HCT116 (cell line): ENCODE results near the gene ABCG8. TPM values are rescaled to one million over a fixed set of nuclear protein-coding genes. Genes with fewer than 3 reads are reported as not detected.

Experiments used
- ATAC-seq: fragments of 200-7000 bp; cut with Tn5 transposase; 2 replicates; pipeline ENCODE4 v1.9.1; 2020; ENCODE audit warnings: mild to moderate bottlenecking, moderate library complexity
- BruUV-seq: library from RNA; stranded (reverse); fragments of 400-500 nt; replicated peaks from 2 replicates; lab custom pipeline; 2021; lab: Mats Ljungman, UMichigan
- CTCF ChIA-PET: fragments of 300-600 bp; sonication (Branson Sonifier 250); formaldehyde crosslinking; loops from one replicate; lab custom pipeline; 2021; ENCODE audit warnings: antibody characterized with exemption; lab: Charles Lee
- POLR2A ChIA-PET: fragments of 300-600, 350-600 bp; sonication (Branson Sonifier 250); formaldehyde crosslinking; loops from one replicate; lab custom pipeline; 2021; ENCODE audit warnings: antibody characterized with exemption; lab: Charles Lee
- RAD21 ChIA-PET, 2 experiments: fragments of 300-600 bp; sonication (Branson Sonifier 250); formaldehyde crosslinking; loops; one replicate each; lab custom pipeline; 2023; ENCODE audit warnings: low total read pairs in 2 of 2; ENCODE audit not compliant: uncharacterized antibody in 2 of 2, unreplicated experiment in 2 of 2, low non-redundant PET in 1 of 2; lab: Charles Lee
- DNase-seq: peaks from one replicate; pipeline ENCODE4 v3.0.0-alpha.2; 2010; ENCODE audit warnings: low read depth, low spot score
- H2AFZ ChIP-seq: fragments of 200-600 bp; shearing (Covaris generic), sonication (generic); 2 replicates; pipeline ENCODE4 v1.6.1; 2017; ENCODE audit warnings: low read depth, mixed run types, mixed read lengths, antibody characterized with exemption, low read length; ENCODE audit not compliant: poor library complexity, severe bottlenecking
- H3K27ac ChIP-seq: 2 replicates; pipeline ENCODE4 v1.5.1; 2012; ENCODE audit warnings: low read depth, low read length
- H3K27me3 ChIP-seq: fragments of 200-600 bp; sonication (generic); 2 replicates; pipeline ENCODE4 v1.6.1; 2016; ENCODE audit warnings: mixed run types, low read length, mixed read lengths; ENCODE audit not compliant: insufficient read depth
- H3K36me3 ChIP-seq, 2 experiments: fragments of 200-500 bp in 1 of 2; fragments of 200-600 bp in 1 of 2; sonication (Bioruptor generic) in 1 of 2; sonication (generic) in 1 of 2; 2 replicates each; pipeline versions ENCODE4 v1.5.1 to v1.6.1; 2014 to 2016; ENCODE audit warnings: low read length in 2 of 2, inconsistent platforms in 1 of 2, mixed read lengths in 1 of 2, mixed run types in 1 of 2; ENCODE audit not compliant: insufficient read depth in 2 of 2, control insufficient read depth in 1 of 2
- H3K4me1 ChIP-seq, 2 experiments: fragments of 200-600 bp in 1 of 2; sonication (generic) in 1 of 2; 2 replicates each; pipeline versions ENCODE4 v1.5.1 to v1.6.1; 2012 to 2017; ENCODE audit warnings: low read length in 2 of 2, inconsistent platforms in 1 of 2, mild to moderate bottlenecking in 1 of 2, mixed read lengths in 1 of 2, mixed run types in 1 of 2, moderate library complexity in 1 of 2; ENCODE audit not compliant: insufficient read depth in 2 of 2, control insufficient read depth in 1 of 2
- H3K4me2 ChIP-seq: fragments of 200-600 bp; sonication (generic); 2 replicates; pipeline ENCODE4 v1.6.1; 2017; ENCODE audit warnings: mixed run types, low read length, mixed read lengths
- H3K4me3 ChIP-seq, 2 experiments: fragments of 200-600 bp in 1 of 2; sonication (generic) in 1 of 2; replicated peaks in 1 of 2; 2 replicates each; pipeline ENCODE4 v1.5.1; 2011 to 2016; ENCODE audit warnings: low read length in 2 of 2, control low read depth in 1 of 2, low read depth in 1 of 2, mild to moderate bottlenecking in 1 of 2, mixed read lengths in 1 of 2, mixed run types in 1 of 2
- H3K79me2 ChIP-seq: fragments of 200-600 bp; sonication (generic); 2 replicates; pipeline ENCODE4 v1.6.1; 2017; ENCODE audit warnings: mild to moderate bottlenecking, mixed run types, low read length, moderate library complexity, mixed read lengths; ENCODE audit not compliant: insufficient read depth
- H3K9ac ChIP-seq: fragments of 200-600 bp; sonication (generic); 2 replicates; pipeline ENCODE4 v1.6.1; 2016; ENCODE audit warnings: low read length, mixed read lengths
- H3K9me2 ChIP-seq: fragments of 200-600 bp; sonication (generic), shearing (Covaris generic); 2 replicates; pipeline ENCODE4 v1.6.1; 2017; ENCODE audit warnings: mixed run types, mild to moderate bottlenecking, moderate library complexity; ENCODE audit not compliant: insufficient read depth
- H3K9me3 ChIP-seq, 2 experiments: fragments of 200-500 bp in 1 of 2; fragments of 200-600 bp in 1 of 2; sonication (Bioruptor generic) in 1 of 2; sonication (generic) in 1 of 2; 2 replicates each; pipeline ENCODE4 v1.6.1; 2014 to 2017; ENCODE audit warnings: low read length in 2 of 2, mixed read lengths in 2 of 2, inconsistent platforms in 1 of 2, low read depth in 1 of 2, mild to moderate bottlenecking in 1 of 2, mixed run types in 1 of 2, moderate library complexity in 1 of 2; ENCODE audit not compliant: control insufficient read depth in 1 of 2, insufficient read depth in 1 of 2
- H4K20me1 ChIP-seq: fragments of 200-600 bp; sonication (generic), shearing (Covaris generic); 2 replicates; pipeline ENCODE4 v1.6.1; 2017; ENCODE audit warnings: mixed run types, mild to moderate bottlenecking, moderate library complexity; ENCODE audit not compliant: insufficient read depth
- ATF3 ChIP-seq: IDR thresholded peaks from 2 replicates; pipeline ENCODE4 v1.6.1; 2012
- EGR1 ChIP-seq: IDR thresholded peaks from 2 replicates; pipeline ENCODE4 v1.6.1; 2012; ENCODE audit warnings: low read depth
- ELF1 ChIP-seq: IDR thresholded peaks from 2 replicates; pipeline ENCODE4 v1.6.1; 2012; ENCODE audit warnings: low read depth, borderline replicate concordance
- EZH2phosphoT487 ChIP-seq: fragments of 200-600 bp; IDR thresholded peaks from 2 replicates; pipeline ENCODE4 v1.6.1; 2018; ENCODE audit warnings: antibody characterized with exemption, borderline replicate concordance
- FOSL1 ChIP-seq: IDR thresholded peaks from 2 replicates; pipeline ENCODE4 v1.6.1; 2012; ENCODE audit warnings: low read depth
- RAD21 ChIP-seq: IDR thresholded peaks from 2 replicates; pipeline ENCODE4 v1.6.1; 2012; ENCODE audit warnings: low read depth, mild to moderate bottlenecking
- REST ChIP-seq: IDR thresholded peaks from 2 replicates; pipeline ENCODE4 v1.6.1; 2012; ENCODE audit warnings: low read depth
- SIN3A ChIP-seq: IDR thresholded peaks from 2 replicates; pipeline ENCODE4 v1.6.1; 2012; ENCODE audit warnings: low read depth
- SP1 ChIP-seq: IDR thresholded peaks from 2 replicates; pipeline ENCODE4 v1.6.1; 2012; ENCODE audit warnings: low read depth
- TCF7L2 ChIP-seq: IDR thresholded peaks from 2 replicates; pipeline ENCODE4 v1.7.0; 2011; ENCODE audit warnings: borderline replicate concordance, inconsistent platforms; ENCODE audit not compliant: insufficient read depth, insufficient read length; ENCODE audit errors: extremely low read depth
- ZBTB33 ChIP-seq: IDR thresholded peaks from 2 replicates; pipeline ENCODE4 v1.6.1; 2011; ENCODE audit warnings: mild to moderate bottlenecking, low read length, moderate library complexity; ENCODE audit not compliant: insufficient replicate concordance; ENCODE audit errors: extremely low read depth
- ZNF274 ChIP-seq: fragments of 200-500 bp; sonication (Bioruptor generic); IDR thresholded peaks from 2 replicates; pipeline ENCODE4 v1.6.1; 2014; ENCODE audit warnings: mild to moderate bottlenecking, low read depth, low read length, inconsistent platforms
- intact Hi-C: fragments of 100-400 bp; cut with micrococcal nuclease; formaldehyde crosslinking; loops from 2 replicates; pipeline ENCODE4 v1.10.0; 2022
- total RNA-seq: library from RNA; stranded (reverse); gene quantifications from one replicate; pipeline ENCODE4 v1.2.1, GENCODE V29; 2021; ENCODE audit not compliant: unreplicated experiment

The ABCG8 gene
- total RNA-seq, 1 experiment from 2014 or later = 0.05 TPM

GRCh38 chr2:43905871-43906270, 67.1 kb downstream of the ABCG8 start:
- no peaks in the 10 kb centered on the region for H3K27me3 ChIP-seq
- intact Hi-C loops = no loop called here
- no peak overlapping the region for H3K9ac ChIP-seq
- no peaks in the 10 kb centered on the region for H3K4me1 ChIP-seq
- ChIA-PET RAD21 (no interaction called here), CTCF (interaction anchor here (1.4 kb wide), 1 partner anchor 301 kb away, joined by 3 read pairs; no protein-coding TSS in a partner anchor), POLR2A (no interaction called here)
- no peak overlapping the region for H3K4me2 ChIP-seq
- no peak overlapping the region for H2AFZ ChIP-seq
- DNase-seq = no peak
- peaks cover 82% of the 10 kb centered on the region for H3K79me2 ChIP-seq
- TF ChIP-seq ATF3 (no peak), SIN3A (no peak), RAD21 (no peak), ZNF274 (no peak), REST (no peak), ELF1 (no peak), TCF7L2 (no peak), EZH2phosphoT487 (no peak), SP1 (no peak), ZBTB33 (no peak), EGR1 (no peak), FOSL1 (no peak)
- no peak overlapping the region for H3K27ac ChIP-seq
- peaks cover 15% of the 10 kb centered on the region; the same call in 1 of the 2 replicates for H4K20me1 ChIP-seq
- no peak overlapping the region for H3K4me3 ChIP-seq
- peaks cover 34 to 48% of the 10 kb centered on the region in 2 experiments for H3K36me3 ChIP-seq
- no peaks in the 10 kb centered on the region for H3K9me3 ChIP-seq
- no peaks in the 10 kb centered on the region for H3K9me2 ChIP-seq
- ATAC-seq = no peak
- BruUV-seq = no TSS peak
